ENCODE results near the gene CAPN3.

- TF ChIP-seq CTCF (IDR thresholded peaks at IDR 0.05; ENCODE audit: low read length): no peak
- no peak for TF ChIP-seq EZH2phosphoT487 (IDR thresholded peaks at IDR 0.05; ENCODE audit: low read length)
Measured at GRCh38 chr15:42315521-42315920, 43.8 kb upstream of the CAPN3 start.

Data from MM.1S (cell line).